Activated B cell treated with CpG ODN at 0.5 μM for 24 hours (primary cell): ENCODE results near the gene DOCK2. TPM values are rescaled to one million over a fixed set of nuclear protein-coding genes. Genes with fewer than 3 reads are reported as not detected.

ENCODE experiments used
- ATAC-seq: fragments of 200-7000 bp; cut with Tn5 transposase; one replicate; pipeline ENCODE4 v1.10.0; 2021; ENCODE audit warnings: low read depth, mild to moderate bottlenecking, moderate library complexity
- CTCF ChIA-PET: fragments of 350-600 bp; sonication (Branson Sonifier 250); formaldehyde crosslinking; loops from one replicate; lab custom pipeline; 2021; ENCODE audit warnings: antibody characterized with exemption; lab: Charles Lee
- POLR2A ChIA-PET: fragments of 350-600 bp; sonication (Branson Sonifier 250); formaldehyde crosslinking; loops from one replicate; lab custom pipeline; 2021; ENCODE audit warnings: antibody characterized with exemption; lab: Charles Lee
- DNase-seq: peaks from one replicate; pipeline ENCODE4 v3.0.0; 2022
- H3K27ac Mint-ChIP-seq: one replicate; pipeline ENCODE4 v1.8.0; 2020; ENCODE audit warnings: mixed read lengths
- H3K27me3 Mint-ChIP-seq: one replicate; pipeline ENCODE4 v1.8.0; 2021; ENCODE audit warnings: mixed read lengths
- H3K36me3 Mint-ChIP-seq: one replicate; pipeline ENCODE4 v1.8.0; 2021; ENCODE audit warnings: low read depth, mixed read lengths
- H3K4me1 Mint-ChIP-seq: one replicate; pipeline ENCODE4 v1.8.0; 2021; ENCODE audit warnings: mixed read lengths
- H3K4me3 Mint-ChIP-seq: one replicate; pipeline ENCODE4 v1.8.0; 2020; ENCODE audit warnings: mild to moderate bottlenecking, mixed read lengths
- H3K9me3 Mint-ChIP-seq: one replicate; pipeline ENCODE4 v1.8.0; 2020; ENCODE audit warnings: mixed read lengths
- intact Hi-C: fragments of 100-400 bp; cut with micrococcal nuclease; formaldehyde crosslinking; loops from one replicate; pipeline ENCODE4 v1.15.1; 2024
- total RNA-seq: library from RNA; stranded (reverse); gene quantifications from 2 replicates; pipeline ENCODE4 v1.2.3, GENCODE V29; 2022
- TF ChIP-seq, protein P1 (sequence below): fragments of 200-600 bp; IDR thresholded peaks from one replicate; pipeline ENCODE4 v1.8.0; 2022; ENCODE audit warnings: antibody characterized with exemption, mild to moderate bottlenecking

The DOCK2 gene
- total RNA-seq, 1 donor from 2014 or later, result 344 TPM

DNA sequence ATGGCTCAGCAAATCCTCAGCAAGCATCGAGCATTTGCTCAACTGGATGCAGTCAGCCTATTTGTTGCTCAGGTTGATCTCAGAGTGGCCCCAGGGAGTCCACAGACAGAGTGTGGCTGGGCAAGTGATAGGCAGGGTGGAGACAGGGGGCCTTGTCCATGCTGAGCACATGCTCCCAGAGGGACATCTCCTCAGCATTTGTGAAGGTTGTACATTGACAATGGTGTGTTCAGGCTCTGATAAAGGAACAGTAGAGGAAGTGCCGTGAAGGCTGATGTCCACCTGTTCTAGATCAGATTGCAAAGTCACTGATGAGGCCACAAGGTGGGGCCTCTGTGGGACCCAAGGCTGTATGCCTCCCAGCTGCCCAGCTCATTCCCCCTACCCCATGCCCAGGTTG lies 418.5 kb downstream of the DOCK2 start:
- ATAC-seq, result no peak

DNA sequence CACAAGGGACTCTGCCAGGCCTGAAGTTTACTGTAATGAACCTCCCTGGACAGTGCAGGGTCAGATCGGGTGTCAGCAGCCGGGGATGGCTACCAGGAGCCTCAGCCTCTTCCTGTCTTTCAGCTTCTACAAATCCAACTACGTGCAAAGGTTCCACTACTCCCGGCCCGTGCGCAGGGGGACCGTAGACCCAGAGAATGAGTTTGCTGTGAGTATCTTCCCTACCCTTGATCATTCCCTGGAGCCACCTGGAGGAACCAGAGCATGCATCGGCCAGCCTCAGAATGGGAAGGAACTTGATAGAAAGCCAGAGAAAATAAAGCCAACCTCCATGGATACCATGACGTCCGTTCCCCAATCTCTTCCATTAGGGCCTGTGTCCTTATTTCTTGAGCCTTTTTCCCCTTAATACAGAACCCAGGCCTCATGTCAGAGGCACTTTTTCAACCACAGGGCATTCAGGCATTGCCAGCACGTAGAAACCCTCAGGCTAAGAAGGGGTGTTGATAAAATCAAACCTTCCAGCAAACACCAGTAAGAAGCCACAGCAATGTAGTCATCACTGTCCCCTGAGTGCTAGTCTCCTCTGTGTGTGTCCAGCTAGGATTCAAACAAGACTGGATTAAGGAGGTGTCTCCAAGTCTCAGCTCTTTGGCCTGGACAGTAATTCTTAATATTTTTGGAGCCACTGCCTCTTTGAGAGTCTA lies 419.6 kb downstream of the DOCK2 start:
- intact Hi-C loops, result no loop called here
- DNase-seq (no peak), ATAC-seq (no peak)
- Mint-ChIP-seq H3K27ac (no peak overlapping the region), H3K27me3 (no peaks in the 10 kb centered on the region), H3K4me3 (no peak overlapping the region), H3K9me3 (no peaks in the 10 kb centered on the region), H3K4me1 (no peaks in the 10 kb centered on the region), H3K36me3 (peaks cover 95% of the 10 kb centered on the region)
- POLR2A ChIA-PET, result no interaction called here
- TF ChIP-seq, protein P1, sequence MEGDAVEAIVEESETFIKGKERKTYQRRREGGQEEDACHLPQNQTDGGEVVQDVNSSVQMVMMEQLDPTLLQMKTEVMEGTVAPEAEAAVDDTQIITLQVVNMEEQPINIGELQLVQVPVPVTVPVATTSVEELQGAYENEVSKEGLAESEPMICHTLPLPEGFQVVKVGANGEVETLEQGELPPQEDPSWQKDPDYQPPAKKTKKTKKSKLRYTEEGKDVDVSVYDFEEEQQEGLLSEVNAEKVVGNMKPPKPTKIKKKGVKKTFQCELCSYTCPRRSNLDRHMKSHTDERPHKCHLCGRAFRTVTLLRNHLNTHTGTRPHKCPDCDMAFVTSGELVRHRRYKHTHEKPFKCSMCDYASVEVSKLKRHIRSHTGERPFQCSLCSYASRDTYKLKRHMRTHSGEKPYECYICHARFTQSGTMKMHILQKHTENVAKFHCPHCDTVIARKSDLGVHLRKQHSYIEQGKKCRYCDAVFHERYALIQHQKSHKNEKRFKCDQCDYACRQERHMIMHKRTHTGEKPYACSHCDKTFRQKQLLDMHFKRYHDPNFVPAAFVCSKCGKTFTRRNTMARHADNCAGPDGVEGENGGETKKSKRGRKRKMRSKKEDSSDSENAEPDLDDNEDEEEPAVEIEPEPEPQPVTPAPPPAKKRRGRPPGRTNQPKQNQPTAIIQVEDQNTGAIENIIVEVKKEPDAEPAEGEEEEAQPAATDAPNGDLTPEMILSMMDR, result no peak
- CTCF ChIA-PET, result no interaction called here

More for the DNA sequence above, 418.5 kb downstream of the DOCK2 start:
- CTCF ChIA-PET, result no interaction called here
- intact Hi-C loops, result no loop called here
- Mint-ChIP-seq H3K9me3 (no peaks in the 10 kb centered on the region), H3K27me3 (no peaks in the 10 kb centered on the region), H3K4me3 (no peak overlapping the region), H3K4me1 (no peaks in the 10 kb centered on the region), H3K36me3 (peaks cover 96% of the 10 kb centered on the region), H3K27ac (no peak overlapping the region)
- POLR2A ChIA-PET, result no interaction called here
- DNase-seq, result no peak
- TF ChIP-seq, protein P1, result no peak

DNA sequence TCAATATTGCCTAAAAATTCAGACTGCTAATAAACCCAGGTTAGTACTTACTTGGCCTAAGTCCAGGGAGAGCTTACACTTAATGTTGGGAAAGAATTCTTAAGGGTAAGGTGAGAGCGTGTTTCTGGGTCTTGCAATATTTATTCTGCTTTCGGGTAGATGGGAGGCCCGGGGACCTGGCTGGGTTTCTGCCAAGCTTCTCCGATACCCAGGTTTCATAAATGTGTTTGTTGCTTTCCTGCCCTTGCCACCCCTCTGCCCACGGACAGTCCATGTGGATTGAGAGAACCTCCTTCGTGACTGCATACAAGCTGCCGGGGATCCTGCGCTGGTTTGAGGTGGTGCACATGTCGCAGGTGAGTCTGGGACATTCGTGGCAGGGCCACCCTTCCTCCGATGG lies 420.2 kb downstream of the DOCK2 start:
- no peaks in the 10 kb centered on the region for H3K9me3 Mint-ChIP-seq
- ChIA-PET POLR2A (no interaction called here), CTCF (no interaction called here)
- peaks cover 95% of the 10 kb centered on the region for H3K36me3 Mint-ChIP-seq
- H3K27me3 Mint-ChIP-seq, result no peaks in the 10 kb centered on the region
- H3K27ac Mint-ChIP-seq, result no peak overlapping the region
- TF ChIP-seq, protein P1, result no peak
- intact Hi-C loops, result no loop called here
- no peak for DNase-seq
- no peaks in the 10 kb centered on the region for H3K4me1 Mint-ChIP-seq
- no peak overlapping the region for H3K4me3 Mint-ChIP-seq
- ATAC-seq, result no peak

DNA sequence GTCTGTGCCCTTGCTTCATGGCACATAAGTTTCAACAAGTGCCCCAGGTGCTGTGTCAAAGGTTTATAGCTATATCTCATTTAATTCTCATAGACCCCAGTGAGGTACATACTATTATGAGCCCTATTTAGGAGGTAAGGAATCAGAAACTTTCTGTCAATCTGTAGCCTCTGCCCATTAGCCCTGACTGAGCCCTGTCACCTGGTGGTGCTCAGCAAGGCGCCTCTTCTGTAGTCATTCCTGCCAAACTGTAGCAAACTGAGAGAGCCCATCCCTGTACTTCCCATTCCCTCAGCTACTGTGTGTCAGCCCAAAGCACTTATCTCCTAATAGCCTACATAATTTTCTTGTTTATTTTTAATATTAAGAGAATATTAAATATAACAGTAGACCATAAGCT lies 422.1 kb downstream of the DOCK2 start:
- no peak for DNase-seq
- Mint-ChIP-seq H3K36me3 (peaks cover 92% of the 10 kb centered on the region), H3K27me3 (no peaks in the 10 kb centered on the region), H3K27ac (no peak overlapping the region), H3K4me3 (no peak overlapping the region), H3K9me3 (no peaks in the 10 kb centered on the region), H3K4me1 (no peaks in the 10 kb centered on the region)
- POLR2A ChIA-PET, result no interaction called here
- TF ChIP-seq, protein P1, result no peak
- CTCF ChIA-PET, result interaction anchor here (1.2 kb wide), 1 partner anchor 12 kb away, joined by 3 read pairs; no protein-coding TSS in a partner anchor
- no peak for ATAC-seq
- intact Hi-C loops, result no loop called here

DNA sequence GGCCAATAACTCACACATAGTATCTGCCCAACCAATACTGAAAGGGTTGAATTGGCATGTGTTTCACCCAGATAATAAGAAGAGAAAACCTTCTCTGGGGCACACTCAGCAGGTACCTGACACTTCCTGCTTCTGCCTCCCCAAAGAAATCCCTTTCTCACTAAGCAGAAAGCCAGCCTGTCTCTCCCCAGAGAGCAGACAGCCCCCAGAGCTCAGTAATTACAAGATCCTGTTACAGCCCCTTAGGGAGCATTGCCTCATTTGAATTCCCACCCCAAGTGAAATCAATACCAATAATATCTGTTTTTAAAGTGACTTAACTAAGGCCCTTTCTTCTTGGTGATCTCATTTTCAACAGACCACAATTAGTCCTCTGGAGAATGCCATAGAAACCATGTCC lies 430.1 kb downstream of the DOCK2 start:
- POLR2A ChIA-PET, result no interaction called here
- TF ChIP-seq, protein P1, result no peak
- intact Hi-C loops, result no loop called here
- DNase-seq (no peak), ATAC-seq (peak; percentile 37)
- H3K27ac Mint-ChIP-seq, result no peak overlapping the region
- H3K4me1 Mint-ChIP-seq, result no peaks in the 10 kb centered on the region
- H3K4me3 Mint-ChIP-seq, result no peak overlapping the region
- no peaks in the 10 kb centered on the region for H3K9me3 Mint-ChIP-seq
- H3K27me3 Mint-ChIP-seq, result no peaks in the 10 kb centered on the region
- peaks cover 87% of the 10 kb centered on the region for H3K36me3 Mint-ChIP-seq
- CTCF ChIA-PET, result no interaction called here
